Caco-2 (cell line): ENCODE data around the gene CDKN1A. TPM values are rescaled to one million over a fixed set of nuclear protein-coding genes. Genes with fewer than 3 reads are reported as not detected.

Experiments
- BruUV-seq: library from RNA; stranded (reverse); fragments of 400-500 nt; replicated peaks from 2 replicates; lab custom pipeline; 2021; lab: Mats Ljungman, UMichigan
- CTCF ChIA-PET: fragments of 300-600 bp; sonication (Branson Sonifier 250); formaldehyde crosslinking; loops from one replicate; lab custom pipeline; 2022; ENCODE audit warnings: antibody characterized with exemption; lab: Charles Lee
- POLR2A ChIA-PET: fragments of 300-600 bp; sonication (Branson Sonifier 250); formaldehyde crosslinking; loops from one replicate; lab custom pipeline; 2022; ENCODE audit warnings: antibody characterized with exemption; lab: Charles Lee
- DNase-seq, 2 experiments: peaks; one replicate each; pipeline versions ENCODE4 v3.0.0 to v3.0.0-alpha.2; 2020 to 2022
- H3K27me3 ChIP-seq: replicated peaks from 2 replicates; pipeline ENCODE4 v1.6.0; 2011; ENCODE audit warnings: low read length; ENCODE audit not compliant: control insufficient read depth, insufficient read depth
- H3K36me3 ChIP-seq: 2 replicates; pipeline ENCODE4 v1.5.1; 2011; ENCODE audit warnings: low read length; ENCODE audit not compliant: control insufficient read depth, insufficient read depth
- H3K4me1 ChIP-seq: fragments of 250-450 bp; sonication (Bioruptor Pico); 2 replicates; pipeline ENCODE4 v1.5.1; 2020; ENCODE audit warnings: mild to moderate bottlenecking
- H3K4me3 ChIP-seq: 2 replicates; pipeline ENCODE4 v1.5.1; 2011; ENCODE audit warnings: low read depth, mild to moderate bottlenecking, control low read depth, low read length
- H3K9me3 ChIP-seq: fragments of 250-450 bp; sonication (Bioruptor Pico); 2 replicates; pipeline ENCODE4 v1.5.1; 2020; ENCODE audit warnings: mild to moderate bottlenecking, moderate library complexity
- H3K27ac Mint-ChIP-seq: one replicate; pipeline ENCODE4 v1.8.0; 2022; ENCODE audit warnings: mixed read lengths; ENCODE audit not compliant: unreplicated experiment
- H3K27me3 Mint-ChIP-seq: one replicate; pipeline ENCODE4 v1.8.0; 2022; ENCODE audit warnings: mixed read lengths; ENCODE audit not compliant: insufficient read depth, unreplicated experiment
- H3K36me3 Mint-ChIP-seq: one replicate; pipeline ENCODE4 v1.8.0; 2022; ENCODE audit warnings: mild to moderate bottlenecking, mixed read lengths; ENCODE audit not compliant: insufficient read depth, unreplicated experiment
- H3K4me1 Mint-ChIP-seq: one replicate; pipeline ENCODE4 v1.8.0; 2022; ENCODE audit warnings: low read depth, mixed read lengths; ENCODE audit not compliant: unreplicated experiment
- H3K4me3 Mint-ChIP-seq: one replicate; pipeline ENCODE4 v1.8.0; 2022; ENCODE audit warnings: mild to moderate bottlenecking, moderate library complexity, mixed read lengths; ENCODE audit not compliant: unreplicated experiment
- H3K9me3 Mint-ChIP-seq: one replicate; pipeline ENCODE4 v1.8.0; 2022; ENCODE audit warnings: mixed read lengths; ENCODE audit not compliant: unreplicated experiment
- intact Hi-C: fragments of 100-400 bp; cut with micrococcal nuclease; formaldehyde crosslinking; loops from one replicate; pipeline ENCODE4 v1.10.0; 2022; ENCODE audit not compliant: unreplicated experiment
- total RNA-seq: library from RNA; stranded (reverse); gene quantifications from 2 replicates; pipeline ENCODE4 v1.2.3, GENCODE V29; 2022
- TF ChIP-seq, protein P1 (sequence below), 2 experiments: fragments of 200-600 bp in 1 of 2; IDR thresholded peaks; 1 replicate in 1 of 2; 2 replicates in 1 of 2; pipeline versions ENCODE4 v1.5.1 to v1.8.0; 2011 to 2022; ENCODE audit warnings: antibody characterized with exemption in 1 of 2, control low read depth in 1 of 2, inconsistent platforms in 1 of 2, low read depth in 1 of 2, low read length in 1 of 2, mild to moderate bottlenecking in 1 of 2, moderate library complexity in 1 of 2; ENCODE audit not compliant: insufficient read depth in 1 of 2, severe bottlenecking in 1 of 2, unreplicated experiment in 1 of 2

The CDKN1A gene
- total RNA-seq, 1 experiment from 2014 or later: 3.0 TPM

DNA sequence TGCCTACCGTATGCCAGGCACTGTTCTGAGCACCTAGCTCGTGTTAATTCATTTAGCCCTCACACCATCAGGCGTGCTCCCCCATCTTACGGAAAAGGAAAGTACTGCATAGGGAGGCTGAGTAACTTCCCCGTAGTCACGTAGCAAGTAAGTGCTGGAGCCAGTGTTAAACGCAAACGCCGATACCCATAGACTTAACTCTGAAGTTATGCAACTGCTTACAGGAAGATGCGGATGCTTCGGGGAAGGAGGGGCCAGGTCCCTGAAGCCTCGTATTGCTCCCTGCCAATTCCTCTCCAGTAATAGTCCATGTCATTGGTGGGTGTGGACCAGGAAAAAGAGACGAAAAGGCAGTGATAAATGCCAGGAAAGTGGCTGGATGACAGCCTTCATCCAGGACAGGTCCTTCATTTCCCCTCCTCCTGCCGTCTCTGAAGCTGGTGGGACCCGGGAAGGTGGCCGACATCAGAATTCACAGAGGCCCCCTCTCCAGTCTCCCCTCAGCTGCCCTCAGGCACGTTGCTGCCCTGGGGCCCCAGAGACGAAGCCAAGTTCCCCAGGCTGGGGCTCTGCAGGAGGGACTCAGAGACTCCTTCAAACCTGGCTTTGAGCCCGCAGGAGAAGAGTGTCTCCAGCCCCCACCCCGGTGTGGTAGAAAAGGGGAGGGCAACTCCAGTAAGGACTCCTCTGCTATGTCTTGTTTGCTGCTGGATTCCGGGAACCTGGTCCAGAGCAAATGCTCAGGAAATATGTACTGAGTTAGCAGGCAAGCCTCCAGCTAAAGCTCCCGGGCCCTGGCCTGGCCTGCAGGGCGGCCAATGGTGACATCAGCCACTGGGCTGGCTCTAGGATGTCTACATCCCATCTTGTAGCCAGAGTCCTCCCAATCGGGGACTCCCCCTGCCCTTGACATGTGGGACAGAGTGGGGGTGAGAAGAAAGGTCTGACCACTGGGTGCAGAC lies 56.9 kb downstream of the CDKN1A start:
- H3K27me3 ChIP-seq: no peaks in the 10 kb centered on the region
- H3K9me3 Mint-ChIP-seq: no peaks in the 10 kb centered on the region
- H3K4me1 Mint-ChIP-seq: no peaks in the 10 kb centered on the region
- ChIA-PET CTCF (no interaction called here), POLR2A (no interaction called here)
- no peaks in the 10 kb centered on the region for H3K27me3 Mint-ChIP-seq
- DNase-seq: no peak
- H3K4me3 Mint-ChIP-seq: no peak overlapping the region
- no peaks in the 10 kb centered on the region for H3K36me3 ChIP-seq
- no peaks in the 10 kb centered on the region for H3K4me1 ChIP-seq
- H3K36me3 Mint-ChIP-seq: no peaks in the 10 kb centered on the region
- TF ChIP-seq, protein P1, sequence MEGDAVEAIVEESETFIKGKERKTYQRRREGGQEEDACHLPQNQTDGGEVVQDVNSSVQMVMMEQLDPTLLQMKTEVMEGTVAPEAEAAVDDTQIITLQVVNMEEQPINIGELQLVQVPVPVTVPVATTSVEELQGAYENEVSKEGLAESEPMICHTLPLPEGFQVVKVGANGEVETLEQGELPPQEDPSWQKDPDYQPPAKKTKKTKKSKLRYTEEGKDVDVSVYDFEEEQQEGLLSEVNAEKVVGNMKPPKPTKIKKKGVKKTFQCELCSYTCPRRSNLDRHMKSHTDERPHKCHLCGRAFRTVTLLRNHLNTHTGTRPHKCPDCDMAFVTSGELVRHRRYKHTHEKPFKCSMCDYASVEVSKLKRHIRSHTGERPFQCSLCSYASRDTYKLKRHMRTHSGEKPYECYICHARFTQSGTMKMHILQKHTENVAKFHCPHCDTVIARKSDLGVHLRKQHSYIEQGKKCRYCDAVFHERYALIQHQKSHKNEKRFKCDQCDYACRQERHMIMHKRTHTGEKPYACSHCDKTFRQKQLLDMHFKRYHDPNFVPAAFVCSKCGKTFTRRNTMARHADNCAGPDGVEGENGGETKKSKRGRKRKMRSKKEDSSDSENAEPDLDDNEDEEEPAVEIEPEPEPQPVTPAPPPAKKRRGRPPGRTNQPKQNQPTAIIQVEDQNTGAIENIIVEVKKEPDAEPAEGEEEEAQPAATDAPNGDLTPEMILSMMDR (IDR thresholded peaks at IDR 0.05; ENCODE audit: insufficient read depth in 1 of 2, low read depth in 1 of 2, low read length in 1 of 2, severe bottlenecking in 1 of 2, unreplicated experiment in 1 of 2): no peak
- intact Hi-C loops: no loop called here
- no peak overlapping the region for H3K4me3 ChIP-seq
- H3K27ac Mint-ChIP-seq: no peak overlapping the region
- no peaks in the 10 kb centered on the region for H3K9me3 ChIP-seq
- BruUV-seq: no TSS peak

Other genes starting within 250 kb of the CDKN1A start
- gene PXT1, start 235.9 kb upstream of the CDKN1A start, total RNA-seq: not detected in 2 replicates
- gene KCTD20, start 235.7 kb upstream of the CDKN1A start, total RNA-seq: 28.1 and 32.4 TPM in 2 replicates
- 27.5 and 30.8 TPM in 2 replicates for gene STK38, start 131.2 kb upstream of the CDKN1A start, total RNA-seq
- gene SRSF3, start 84.4 kb upstream of the CDKN1A start, total RNA-seq: 422 and 425 TPM in 2 replicates
- gene RAB44, start 19.1 kb downstream of the CDKN1A start, total RNA-seq: not detected in 2 replicates
- gene CPNE5, start 160.7 kb downstream of the CDKN1A start, total RNA-seq: not detected in 2 replicates
- gene PPIL1, start 196.1 kb downstream of the CDKN1A start, total RNA-seq: 57.7 and 61.2 TPM in 2 replicates
- gene C6orf89, start 207.2 kb downstream of the CDKN1A start, total RNA-seq: 24.4 and 24.5 TPM in 2 replicates